ENCODE measurements around the gene DHRS13.
"Not testable (repeated sequence)": the region's sequence is repeated elsewhere in the genome, so short reads cannot be mapped to it uniquely, and the experiment has no call there.

The DHRS13 gene

GRCh38 chr17:28903546-28903841 is 615 bp upstream of the DHRS13 start:
- DNase-seq (ENCODE audit: low read depth in 3 of 3): not testable (repeated sequence)

GRCh38 chr17:28901866-28902818 is 737 bp downstream of the DHRS13 start:
- peak in 1 of 3 experiments; percentile 57 for DNase-seq (ENCODE audit: low read depth in 3 of 3)

- no peak for DNase-seq (ENCODE audit: low read depth in 3 of 3)
Observed at GRCh38 chr17:28900986-28901726, 1.7 kb downstream of the DHRS13 start.

- no peak for DNase-seq (ENCODE audit: low read depth in 3 of 3)
Observed at GRCh38 chr17:28899212-28899815, 3.6 kb downstream of the DHRS13 start.

GRCh38 chr17:28898527-28898955 is 4.3 kb downstream of the DHRS13 start:
- DNase-seq (ENCODE audit: low read depth in 3 of 3): no peak

- DNase-seq (ENCODE audit: low read depth in 3 of 3): peak in 1 of 3 experiments; percentile 4
Observed at GRCh38 chr17:28897769-28898526, 4.9 kb downstream of the DHRS13 start.

- peak; percentile 49 to 61 (median 61) for DNase-seq (ENCODE audit: low read depth in 3 of 3)
Observed at GRCh38 chr17:28896884-28897768, 5.8 kb downstream of the DHRS13 start, which contains the start of gene FLOT2. Gene FLOT2, minus strand, starts transcription at chr17:28897733. Its CDS starts 159 bp downstream, at chr17:28897574.

- no peak for DNase-seq (ENCODE audit: low read depth in 3 of 3)
Observed at GRCh38 chr17:28896491-28896883, 6.4 kb downstream of the DHRS13 start.

- no peak for DNase-seq (ENCODE audit: low read depth in 3 of 3)
Observed at GRCh38 chr17:28895794-28896447, 7.0 kb downstream of the DHRS13 start.

GRCh38 chr17:28893248-28894183 is 9.4 kb downstream of the DHRS13 start:
- peak in 1 of 3 experiments; percentile 33 for DNase-seq (ENCODE audit: low read depth in 3 of 3)

GRCh38 chr17:28892024-28892423 is 10.9 kb downstream of the DHRS13 start:
- no peak for DNase-seq (ENCODE audit: low read depth in 3 of 3)

- no peak for DNase-seq (ENCODE audit: low read depth in 3 of 3)
Observed at GRCh38 chr17:28891201-28891600, 11.7 kb downstream of the DHRS13 start.

- no peak for DNase-seq (ENCODE audit: low read depth in 3 of 3)
Observed at GRCh38 chr17:28889996-28890395, 12.9 kb downstream of the DHRS13 start.

- DNase-seq (ENCODE audit: low read depth in 3 of 3): no peak
Observed at GRCh38 chr17:28888832-28889231, 14.0 kb downstream of the DHRS13 start.

- no peak for DNase-seq (ENCODE audit: low read depth in 3 of 3)
Observed at GRCh38 chr17:28887871-28888471, 14.9 kb downstream of the DHRS13 start.

GRCh38 chr17:28885951-28886350 is 16.9 kb downstream of the DHRS13 start:
- DNase-seq (ENCODE audit: low read depth in 3 of 3): no peak

GRCh38 chr17:28885363-28885762 is 17.5 kb downstream of the DHRS13 start:
- no peak for DNase-seq (ENCODE audit: low read depth in 3 of 3)

- no peak for DNase-seq (ENCODE audit: low read depth in 3 of 3)
Observed at GRCh38 chr17:28883967-28884702, 18.7 kb downstream of the DHRS13 start.
